HCT116 (cell line): ENCODE data around the gene PPP2R2D. TPM values are rescaled to one million over a fixed set of nuclear protein-coding genes. Genes with fewer than 3 reads are reported as not detected.

Experiments used
- ATAC-seq: fragments of 200-7000 bp; cut with Tn5 transposase; 2 replicates; pipeline ENCODE4 v1.9.1; 2020; ENCODE audit warnings: mild to moderate bottlenecking, moderate library complexity
- BruUV-seq: library from RNA; stranded (reverse); fragments of 400-500 nt; replicated peaks from 2 replicates; lab custom pipeline; 2021; lab: Mats Ljungman, UMichigan
- CTCF ChIA-PET: fragments of 300-600 bp; sonication (Branson Sonifier 250); formaldehyde crosslinking; loops from one replicate; lab custom pipeline; 2021; ENCODE audit warnings: antibody characterized with exemption; lab: Charles Lee
- POLR2A ChIA-PET: fragments of 300-600, 350-600 bp; sonication (Branson Sonifier 250); formaldehyde crosslinking; loops from one replicate; lab custom pipeline; 2021; ENCODE audit warnings: antibody characterized with exemption; lab: Charles Lee
- RAD21 ChIA-PET, 2 experiments: fragments of 300-600 bp; sonication (Branson Sonifier 250); formaldehyde crosslinking; loops; one replicate each; lab custom pipeline; 2023; ENCODE audit warnings: low total read pairs in 2 of 2; ENCODE audit not compliant: uncharacterized antibody in 2 of 2, unreplicated experiment in 2 of 2, low non-redundant PET in 1 of 2; lab: Charles Lee
- DNase-seq: peaks from one replicate; pipeline ENCODE4 v3.0.0-alpha.2; 2010; ENCODE audit warnings: low read depth, low spot score
- H2AFZ ChIP-seq: fragments of 200-600 bp; shearing (Covaris generic), sonication (generic); 2 replicates; pipeline ENCODE4 v1.6.1; 2017; ENCODE audit warnings: low read depth, mixed run types, mixed read lengths, antibody characterized with exemption, low read length; ENCODE audit not compliant: poor library complexity, severe bottlenecking
- H3K27ac ChIP-seq: 2 replicates; pipeline ENCODE4 v1.5.1; 2012; ENCODE audit warnings: low read depth, low read length
- H3K27me3 ChIP-seq: fragments of 200-600 bp; sonication (generic); 2 replicates; pipeline ENCODE4 v1.6.1; 2016; ENCODE audit warnings: mixed run types, low read length, mixed read lengths; ENCODE audit not compliant: insufficient read depth
- H3K36me3 ChIP-seq, 2 experiments: fragments of 200-500 bp in 1 of 2; fragments of 200-600 bp in 1 of 2; sonication (Bioruptor generic) in 1 of 2; sonication (generic) in 1 of 2; 2 replicates each; pipeline versions ENCODE4 v1.5.1 to v1.6.1; 2014 to 2016; ENCODE audit warnings: low read length in 2 of 2, inconsistent platforms in 1 of 2, mixed read lengths in 1 of 2, mixed run types in 1 of 2; ENCODE audit not compliant: insufficient read depth in 2 of 2, control insufficient read depth in 1 of 2
- H3K4me1 ChIP-seq, 2 experiments: fragments of 200-600 bp in 1 of 2; sonication (generic) in 1 of 2; 2 replicates each; pipeline versions ENCODE4 v1.5.1 to v1.6.1; 2012 to 2017; ENCODE audit warnings: low read length in 2 of 2, inconsistent platforms in 1 of 2, mild to moderate bottlenecking in 1 of 2, mixed read lengths in 1 of 2, mixed run types in 1 of 2, moderate library complexity in 1 of 2; ENCODE audit not compliant: insufficient read depth in 2 of 2, control insufficient read depth in 1 of 2
- H3K4me2 ChIP-seq: fragments of 200-600 bp; sonication (generic); 2 replicates; pipeline ENCODE4 v1.6.1; 2017; ENCODE audit warnings: mixed run types, low read length, mixed read lengths
- H3K4me3 ChIP-seq, 2 experiments: fragments of 200-600 bp in 1 of 2; sonication (generic) in 1 of 2; replicated peaks in 1 of 2; 2 replicates each; pipeline ENCODE4 v1.5.1; 2011 to 2016; ENCODE audit warnings: low read length in 2 of 2, control low read depth in 1 of 2, low read depth in 1 of 2, mild to moderate bottlenecking in 1 of 2, mixed read lengths in 1 of 2, mixed run types in 1 of 2
- H3K79me2 ChIP-seq: fragments of 200-600 bp; sonication (generic); 2 replicates; pipeline ENCODE4 v1.6.1; 2017; ENCODE audit warnings: mild to moderate bottlenecking, mixed run types, low read length, moderate library complexity, mixed read lengths; ENCODE audit not compliant: insufficient read depth
- H3K9ac ChIP-seq: fragments of 200-600 bp; sonication (generic); 2 replicates; pipeline ENCODE4 v1.6.1; 2016; ENCODE audit warnings: low read length, mixed read lengths
- H3K9me2 ChIP-seq: fragments of 200-600 bp; sonication (generic), shearing (Covaris generic); 2 replicates; pipeline ENCODE4 v1.6.1; 2017; ENCODE audit warnings: mixed run types, mild to moderate bottlenecking, moderate library complexity; ENCODE audit not compliant: insufficient read depth
- H3K9me3 ChIP-seq, 2 experiments: fragments of 200-500 bp in 1 of 2; fragments of 200-600 bp in 1 of 2; sonication (Bioruptor generic) in 1 of 2; sonication (generic) in 1 of 2; 2 replicates each; pipeline ENCODE4 v1.6.1; 2014 to 2017; ENCODE audit warnings: low read length in 2 of 2, mixed read lengths in 2 of 2, inconsistent platforms in 1 of 2, low read depth in 1 of 2, mild to moderate bottlenecking in 1 of 2, mixed run types in 1 of 2, moderate library complexity in 1 of 2; ENCODE audit not compliant: control insufficient read depth in 1 of 2, insufficient read depth in 1 of 2
- H4K20me1 ChIP-seq: fragments of 200-600 bp; sonication (generic), shearing (Covaris generic); 2 replicates; pipeline ENCODE4 v1.6.1; 2017; ENCODE audit warnings: mixed run types, mild to moderate bottlenecking, moderate library complexity; ENCODE audit not compliant: insufficient read depth
- CBX3 ChIP-seq: IDR thresholded peaks from 2 replicates; pipeline ENCODE4 v1.6.1; 2012; ENCODE audit warnings: low read depth
- CEBPB ChIP-seq: IDR thresholded peaks from 2 replicates; pipeline ENCODE4 v1.6.1; 2012; ENCODE audit warnings: low read depth
- CTCF ChIP-seq, 3 experiments: fragments of 200-600 bp in 1 of 3; sonication (generic) in 1 of 3; IDR thresholded peaks in 2 of 3; conservative IDR thresholded peaks in 1 of 3; 2 replicates each; pipeline ENCODE4 v1.5.1; 2012 to 2017; ENCODE audit warnings: low read depth in 2 of 3, low read length in 2 of 3, antibody characterized with exemption in 1 of 3, borderline replicate concordance in 1 of 3, control low read depth in 1 of 3, mild to moderate bottlenecking in 1 of 3, mixed read lengths in 1 of 3, mixed run types in 1 of 3, moderate library complexity in 1 of 3; ENCODE audit not compliant: insufficient read depth in 1 of 3
- ELF1 ChIP-seq: IDR thresholded peaks from 2 replicates; pipeline ENCODE4 v1.6.1; 2012; ENCODE audit warnings: low read depth, borderline replicate concordance
- EZH2 ChIP-seq: fragments of 200-600 bp; sonication (generic); IDR thresholded peaks from 2 replicates; pipeline ENCODE4 v1.6.1; 2017; ENCODE audit warnings: antibody characterized with exemption, mixed run types
- EZH2phosphoT487 ChIP-seq: fragments of 200-600 bp; IDR thresholded peaks from 2 replicates; pipeline ENCODE4 v1.6.1; 2018; ENCODE audit warnings: antibody characterized with exemption, borderline replicate concordance
- JUND ChIP-seq: IDR thresholded peaks from 2 replicates; pipeline ENCODE4 v1.6.1; 2012
- REST ChIP-seq: IDR thresholded peaks from 2 replicates; pipeline ENCODE4 v1.6.1; 2012; ENCODE audit warnings: low read depth
- SIN3A ChIP-seq: IDR thresholded peaks from 2 replicates; pipeline ENCODE4 v1.6.1; 2012; ENCODE audit warnings: low read depth
- YY1 ChIP-seq: IDR thresholded peaks from 2 replicates; pipeline ENCODE4 v1.6.1; 2011; ENCODE audit warnings: low read length, low read depth, moderate library complexity, mild to moderate bottlenecking; ENCODE audit not compliant: insufficient replicate concordance; ENCODE audit errors: extremely low read depth
- ZBTB33 ChIP-seq: IDR thresholded peaks from 2 replicates; pipeline ENCODE4 v1.6.1; 2011; ENCODE audit warnings: mild to moderate bottlenecking, low read length, moderate library complexity; ENCODE audit not compliant: insufficient replicate concordance; ENCODE audit errors: extremely low read depth
- ZNF274 ChIP-seq: fragments of 200-500 bp; sonication (Bioruptor generic); IDR thresholded peaks from 2 replicates; pipeline ENCODE4 v1.6.1; 2014; ENCODE audit warnings: mild to moderate bottlenecking, low read depth, low read length, inconsistent platforms
- intact Hi-C: fragments of 100-400 bp; cut with micrococcal nuclease; formaldehyde crosslinking; loops from 2 replicates; pipeline ENCODE4 v1.10.0; 2022
- total RNA-seq: library from RNA; stranded (reverse); gene quantifications from one replicate; pipeline ENCODE4 v1.2.1, GENCODE V29; 2021; ENCODE audit not compliant: unreplicated experiment

Gene PPP2R2D
- total RNA-seq, 1 experiment from 2014 or later: 18.1 TPM

- intact Hi-C loops: no loop called here
- Histone ChIP-seq H3K4me1 (no peaks in the 10 kb centered on the region; a peak in 1 of 4 replicates), H2AFZ (no peak overlapping the region), H4K20me1 (no peaks in the 10 kb centered on the region), H3K9ac (no peak overlapping the region), H3K9me2 (no peaks in the 10 kb centered on the region), H3K4me3 (no peak overlapping the region), H3K4me2 (no peak overlapping the region), H3K27ac (no peak overlapping the region), H3K79me2 (no peaks in the 10 kb centered on the region), H3K27me3 (no peaks in the 10 kb centered on the region), H3K36me3 (no peaks in the 10 kb centered on the region), H3K9me3 (no peaks in the 10 kb centered on the region)
- no peak for DNase-seq
- no TSS peak for BruUV-seq
- TF ChIP-seq CEBPB (no peak), EZH2 (no peak), CTCF (IDR thresholded peaks at IDR 0.05 in 2 of 3, conservative IDR thresholded peaks at IDR 0.05 in 1 of 3; ENCODE audit: borderline replicate concordance in 1 of 3, insufficient read depth in 1 of 3, low read depth in 2 of 3, low read length in 2 of 3) (no peak), YY1 (no peak), ZNF274 (no peak), CBX3 (no peak), JUND (no peak), EZH2phosphoT487 (no peak), SIN3A (no peak), ZBTB33 (no peak), ELF1 (no peak), REST (no peak)
- no peak for ATAC-seq
- RAD21 ChIA-PET: no interaction called here
- CTCF ChIA-PET: interaction anchor here (1.0 kb wide), 1 partner anchor 18 kb away, joined by 3 read pairs; no protein-coding TSS in a partner anchor
- POLR2A ChIA-PET: no interaction called here
Measured at GRCh38 chr10:132005147-132005546, 104.3 kb downstream of the PPP2R2D start.
